CD4-positive, CD25-positive, alpha-beta regulatory T cell (primary cell): ENCODE measurements around the gene FIS1. TPM values are rescaled to one million over a fixed set of nuclear protein-coding genes. Genes with fewer than 3 reads are reported as not detected.

Experiments
- ATAC-seq, 2 donors: fragments of 150-1000 bp; cut with Tn5 transposase; one replicate each; pipeline ENCODE4 v1.10.0; 2021; ENCODE audit warnings: low read depth in 2 of 2, moderate number of reproducible peaks in 2 of 2, moderate library complexity in 1 of 2
- DNase-seq, 3 donors: peaks; one replicate each; pipeline versions ENCODE4 v3.0.0 to v3.0.0-alpha.2; 2012 to 2022; ENCODE audit warnings: mixed read lengths in 1 of 3
- H3K27ac ChIP-seq: one replicate; pipeline ENCODE4 v1.7.0; 2013; ENCODE audit warnings: mild to moderate bottlenecking, low read length; ENCODE audit not compliant: insufficient read depth, poor library complexity, severe bottlenecking
- H3K27me3 ChIP-seq: one replicate; pipeline ENCODE4 v1.7.0; 2013; ENCODE audit warnings: low read length; ENCODE audit not compliant: control insufficient read depth, insufficient read depth
- H3K36me3 ChIP-seq: one replicate; pipeline ENCODE4 v1.7.0; 2013; ENCODE audit warnings: mild to moderate bottlenecking, low read length, moderate library complexity; ENCODE audit not compliant: control insufficient read depth, insufficient read depth
- H3K4me1 ChIP-seq: 2 replicates; pipeline ENCODE4 v1.7.0; 2013; ENCODE audit warnings: mild to moderate bottlenecking, low read length; ENCODE audit not compliant: insufficient read depth, control insufficient read depth, poor library complexity, severe bottlenecking
- H3K4me3 ChIP-seq: one replicate; pipeline ENCODE4 v1.7.0; 2013; ENCODE audit warnings: low read depth, mild to moderate bottlenecking, low read length, moderate library complexity
- H3K9me3 ChIP-seq, 2 experiments: 1 replicate in 1 of 2; 2 replicates in 1 of 2; pipeline ENCODE4 v1.7.0; 2013; ENCODE audit warnings: low read length in 2 of 2, mild to moderate bottlenecking in 1 of 2, moderate library complexity in 1 of 2; ENCODE audit not compliant: control insufficient read depth in 2 of 2
- H3K27ac Mint-ChIP-seq, 3 donors: one replicate each; pipeline ENCODE4 v1.8.0; 2020 to 2022; ENCODE audit warnings: mild to moderate bottlenecking in 3 of 3, mixed read lengths in 3 of 3, moderate library complexity in 2 of 3
- H3K27me3 Mint-ChIP-seq: one replicate; pipeline ENCODE4 v1.8.0; 2022; ENCODE audit warnings: mild to moderate bottlenecking, mixed read lengths
- H3K36me3 Mint-ChIP-seq: one replicate; pipeline ENCODE4 v1.8.0; 2020; ENCODE audit warnings: mixed read lengths
- H3K4me1 Mint-ChIP-seq, 4 donors: one replicate each; pipeline ENCODE4 v1.8.0; 2020 to 2022; ENCODE audit warnings: mixed read lengths in 4 of 4, mild to moderate bottlenecking in 1 of 4
- H3K4me3 Mint-ChIP-seq, 4 donors: one replicate each; pipeline ENCODE4 v1.8.0; 2020 to 2022; ENCODE audit warnings: mild to moderate bottlenecking in 4 of 4, mixed read lengths in 4 of 4, moderate library complexity in 3 of 4
- H3K9me3 Mint-ChIP-seq, 7 donors: one replicate each; pipeline ENCODE4 v1.8.0; 2020 to 2022; ENCODE audit warnings: mixed read lengths in 7 of 7, mild to moderate bottlenecking in 3 of 7, moderate library complexity in 2 of 7
- polyA plus RNA-seq, 4 donors: library from polyadenylated mRNA; unstranded; fragments of 300-500 nt; fragmentation: Illumina TruSeq; gene quantifications; one replicate each; pipeline ENCODE4 v1.2.3, GENCODE V29; 2021
- total RNA-seq: library from RNA; stranded (reverse); gene quantifications from one replicate; pipeline ENCODE4 v1.2.3, GENCODE V29; 2022

FIS1 gene
- total and polyA plus RNA-seq, 5 donors from 2014 or later, result 105 to 260 (median 224) TPM

DNA sequence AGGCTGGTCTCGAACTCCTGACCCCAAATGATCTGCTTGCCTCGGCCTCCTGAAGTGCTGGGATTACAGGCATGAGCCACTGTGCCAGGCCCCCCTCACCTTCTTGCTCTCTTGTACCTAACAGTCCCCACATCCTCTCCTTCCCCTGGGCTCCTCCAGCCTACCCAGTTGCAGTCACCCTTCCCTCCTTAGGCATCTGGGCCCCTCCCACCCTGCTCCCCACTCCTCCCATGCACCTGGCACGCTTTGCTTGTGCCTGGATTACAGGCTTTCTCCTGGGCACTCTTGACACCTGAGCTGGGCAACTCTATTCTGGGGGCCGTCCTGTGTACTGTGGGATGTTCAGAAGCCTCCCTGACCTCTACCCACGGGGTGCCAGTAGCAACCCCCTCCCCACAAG is 10.2 kb downstream of the FIS1 start:
- no peak for ATAC-seq
- Histone ChIP-seq H3K27me3 (no peaks in the 10 kb centered on the region), H3K4me1 (no peaks in the 10 kb centered on the region), H3K36me3 (peaks cover 14% of the 10 kb centered on the region), H3K4me3 (no peak overlapping the region), H3K9me3 (no peaks in the 10 kb centered on the region), H3K27ac (no peak overlapping the region)
- peak overlapping the region in 1 of 3 donors; percentile 55 for H3K27ac Mint-ChIP-seq
- H3K4me3 Mint-ChIP-seq, result no peak overlapping the region
- H3K36me3 Mint-ChIP-seq, result peaks cover 3% of the 10 kb centered on the region
- DNase-seq, result no peak
- H3K4me1 Mint-ChIP-seq, result peaks cover 0 to 6% (median 2%) of the 10 kb centered on the region in 4 donors
- H3K9me3 Mint-ChIP-seq, result no peaks in the 10 kb centered on the region
- no peaks in the 10 kb centered on the region for H3K27me3 Mint-ChIP-seq

DNA sequence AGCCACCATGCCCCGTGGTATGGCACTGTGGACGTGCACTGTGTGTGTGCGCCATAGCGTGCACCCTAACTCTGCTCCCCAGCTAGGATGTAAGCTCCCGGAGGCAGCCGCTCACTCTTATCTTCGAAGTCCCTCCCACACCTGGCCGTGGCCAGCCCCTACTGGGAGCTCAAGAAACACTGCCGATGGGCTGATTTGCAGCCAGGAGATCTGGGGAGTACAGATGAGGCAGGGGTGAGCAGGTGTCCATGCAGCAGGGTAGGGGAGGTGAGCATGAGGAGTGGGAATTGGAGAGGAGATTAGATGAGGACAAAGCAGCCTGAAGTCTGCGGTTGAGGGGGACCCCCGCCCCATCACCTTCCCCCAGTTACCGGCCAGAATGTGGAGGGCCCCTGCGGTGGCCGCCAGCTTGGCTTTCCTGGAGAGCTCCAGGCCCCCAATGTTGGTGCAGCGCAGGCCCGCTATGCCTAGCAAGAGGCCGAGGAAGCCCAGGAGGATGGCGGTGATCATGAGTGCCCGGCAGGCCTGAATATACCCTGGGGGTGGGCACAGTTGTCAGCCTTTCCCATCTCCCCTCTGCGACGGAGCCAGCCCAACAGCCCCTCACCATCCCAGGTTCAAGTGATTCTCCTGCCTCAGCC is 10.9 kb downstream of the FIS1 start:
- Mint-ChIP-seq H3K4me1 (peaks cover 0 to 6% (median 2%) of the 10 kb centered on the region in 4 donors), H3K27ac (peak overlapping the region in 1 of 3 donors; percentile 31), H3K9me3 (no peaks in the 10 kb centered on the region), H3K36me3 (peaks cover 6% of the 10 kb centered on the region), H3K4me3 (no peak overlapping the region), H3K27me3 (no peaks in the 10 kb centered on the region)
- Histone ChIP-seq H3K4me3 (no peak overlapping the region), H3K9me3 (no peaks in the 10 kb centered on the region), H3K27me3 (no peaks in the 10 kb centered on the region), H3K36me3 (peaks cover 8% of the 10 kb centered on the region), H3K4me1 (no peaks in the 10 kb centered on the region), H3K27ac (no peak overlapping the region)
- ATAC-seq, result no peak
- DNase-seq, result no peak

DNA sequence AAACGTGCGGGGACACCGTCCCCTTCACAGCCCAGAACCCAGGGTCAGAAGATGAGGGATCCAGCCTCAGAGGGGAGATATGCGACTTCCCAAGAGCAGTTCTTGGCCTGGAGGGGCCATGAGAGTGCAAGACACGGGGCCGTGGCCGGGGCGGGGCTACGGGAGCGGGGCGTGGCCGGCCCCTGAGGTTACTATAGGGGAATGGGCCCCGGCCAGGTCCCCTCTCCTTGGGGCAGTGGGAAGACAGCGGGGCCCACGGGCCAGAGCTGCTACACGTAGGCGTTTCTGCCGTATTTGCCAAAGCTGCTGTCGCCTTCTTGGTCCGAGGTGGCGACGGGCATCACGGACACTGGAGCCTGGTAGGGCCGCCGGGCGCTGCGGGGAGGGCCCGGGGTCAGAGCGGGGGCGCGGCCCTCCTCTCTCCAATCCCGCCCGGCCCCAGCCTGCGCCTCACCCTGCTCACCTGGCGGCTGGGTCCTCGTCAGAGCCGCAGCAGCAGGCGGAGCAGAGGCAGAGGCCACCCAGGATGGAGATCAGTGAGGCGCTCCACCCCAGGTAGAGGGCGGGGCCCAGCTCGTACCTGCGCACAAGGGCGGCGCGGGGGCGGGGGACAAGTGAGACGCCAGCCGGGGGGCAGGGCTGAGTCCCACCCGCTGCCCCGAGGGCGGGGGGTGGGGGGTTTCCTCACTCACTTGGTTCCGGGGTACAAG is 12.6 kb downstream of the FIS1 start:
- no peaks in the 10 kb centered on the region for H3K9me3 ChIP-seq
- Mint-ChIP-seq H3K27me3 (no peaks in the 10 kb centered on the region), H3K9me3 (no peaks in the 10 kb centered on the region), H3K27ac (no peak overlapping the region), H3K4me3 (no peak overlapping the region), H3K4me1 (peaks cover 0 to 6% (median 2%) of the 10 kb centered on the region in 4 donors), H3K36me3 (peaks cover 7% of the 10 kb centered on the region)
- DNase-seq (no peak), ATAC-seq (no peak)
- no peak overlapping the region for H3K4me3 ChIP-seq
- peaks cover 7% of the 10 kb centered on the region for H3K36me3 ChIP-seq
- H3K27me3 ChIP-seq, result no peaks in the 10 kb centered on the region
- no peaks in the 10 kb centered on the region for H3K4me1 ChIP-seq
- H3K27ac ChIP-seq, result no peak overlapping the region

DNA sequence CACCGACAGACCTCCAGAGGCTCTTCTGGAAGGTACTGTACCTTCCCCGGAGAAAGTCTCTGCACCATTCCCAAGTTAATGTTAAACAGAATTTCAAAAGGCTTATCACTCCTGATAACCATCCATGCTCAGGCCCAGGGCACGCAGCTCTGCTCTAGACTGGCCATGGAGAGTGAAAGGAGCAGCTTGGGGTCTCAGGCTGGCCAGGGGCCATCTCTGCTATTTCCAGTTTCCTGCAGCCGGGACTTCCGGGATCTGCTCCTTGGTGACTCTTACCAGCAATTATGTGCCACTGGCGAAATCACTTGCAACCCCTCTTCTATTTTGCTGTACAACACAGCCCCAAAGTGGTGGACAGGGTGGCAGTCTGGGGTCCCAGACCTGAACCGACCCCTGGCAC is 13.2 kb downstream of the FIS1 start:
- Histone ChIP-seq H3K36me3 (peaks cover 8% of the 10 kb centered on the region), H3K4me3 (no peak overlapping the region), H3K27ac (no peak overlapping the region), H3K9me3 (no peaks in the 10 kb centered on the region), H3K27me3 (no peaks in the 10 kb centered on the region), H3K4me1 (no peaks in the 10 kb centered on the region)
- Mint-ChIP-seq H3K4me3 (no peak overlapping the region), H3K9me3 (no peaks in the 10 kb centered on the region), H3K27ac (no peak overlapping the region), H3K27me3 (no peaks in the 10 kb centered on the region), H3K36me3 (peaks cover 10% of the 10 kb centered on the region), H3K4me1 (peaks cover 0 to 6% (median 2%) of the 10 kb centered on the region in 4 donors)
- DNase-seq, result no peak
- no peak for ATAC-seq

DNA sequence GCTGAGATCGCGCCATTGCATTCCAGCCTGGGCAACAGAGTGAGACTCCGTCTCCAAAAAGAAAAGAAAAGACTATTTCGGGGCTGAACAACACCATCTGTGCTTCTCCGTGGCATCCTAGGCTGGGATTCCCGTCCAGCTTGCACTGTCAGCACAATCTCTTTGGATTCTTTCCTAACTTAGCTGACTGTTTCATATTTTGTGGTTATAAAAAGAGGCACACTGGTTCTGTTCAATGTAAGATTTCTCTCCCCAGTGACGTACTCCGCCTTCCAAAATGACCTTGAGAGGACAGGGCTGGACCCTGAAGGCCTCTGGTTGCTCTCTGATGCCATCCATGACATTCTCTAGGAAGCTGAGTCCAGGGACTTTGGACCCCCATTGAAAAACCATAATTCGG is 18.2 kb downstream of the FIS1 start:
- no peak for ATAC-seq
- peaks cover 10% of the 10 kb centered on the region for H3K36me3 Mint-ChIP-seq

DNA sequence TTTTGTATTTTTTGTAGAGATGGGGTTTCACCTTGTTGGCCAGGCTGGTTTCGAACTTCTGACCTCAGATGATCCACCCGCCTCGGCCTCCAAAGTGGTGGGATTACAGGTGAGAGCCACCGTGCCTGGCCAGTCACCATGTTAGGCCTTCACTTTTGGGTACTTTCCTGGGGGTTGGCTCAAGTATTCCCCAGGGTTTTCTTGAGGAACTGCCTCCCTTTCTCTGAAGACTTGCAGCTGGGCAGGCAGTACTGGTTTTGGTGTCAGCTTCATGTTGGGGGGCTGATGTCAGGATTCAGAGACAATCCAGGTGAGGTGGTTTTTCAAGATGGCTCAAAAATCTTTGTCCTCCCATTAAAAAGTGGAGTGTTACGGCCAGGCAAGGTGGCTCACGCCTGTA is 19.2 kb downstream of the FIS1 start:
- Mint-ChIP-seq H3K4me3 (no peak overlapping the region), H3K27ac (no peak overlapping the region), H3K4me1 (peaks cover 0 to 20% (median 6%) of the 10 kb centered on the region in 4 donors), H3K36me3 (peaks cover 8% of the 10 kb centered on the region), H3K9me3 (no peaks in the 10 kb centered on the region), H3K27me3 (no peaks in the 10 kb centered on the region)
- H3K4me3 ChIP-seq, result no peak overlapping the region
- no peaks in the 10 kb centered on the region for H3K4me1 ChIP-seq
- H3K27ac ChIP-seq, result no peak overlapping the region
- H3K36me3 ChIP-seq, result peaks cover 29% of the 10 kb centered on the region
- no peaks in the 10 kb centered on the region for H3K9me3 ChIP-seq
- DNase-seq, result no peak
- H3K27me3 ChIP-seq, result no peaks in the 10 kb centered on the region
- no peak for ATAC-seq

More for the DNA sequence above, 18.2 kb downstream of the FIS1 start:
- Histone ChIP-seq H3K27me3 (no peaks in the 10 kb centered on the region), H3K9me3 (no peaks in the 10 kb centered on the region), H3K27ac (no peak overlapping the region), H3K4me1 (no peaks in the 10 kb centered on the region), H3K36me3 (peaks cover 32% of the 10 kb centered on the region), H3K4me3 (no peak overlapping the region)
- H3K27ac Mint-ChIP-seq, result no peak overlapping the region
- H3K4me1 Mint-ChIP-seq, result peaks cover 0 to 14% (median 6%) of the 10 kb centered on the region in 4 donors
- H3K4me3 Mint-ChIP-seq, result no peak overlapping the region
- DNase-seq, result no peak
- no peaks in the 10 kb centered on the region for H3K9me3 Mint-ChIP-seq
- no peaks in the 10 kb centered on the region for H3K27me3 Mint-ChIP-seq

DNA sequence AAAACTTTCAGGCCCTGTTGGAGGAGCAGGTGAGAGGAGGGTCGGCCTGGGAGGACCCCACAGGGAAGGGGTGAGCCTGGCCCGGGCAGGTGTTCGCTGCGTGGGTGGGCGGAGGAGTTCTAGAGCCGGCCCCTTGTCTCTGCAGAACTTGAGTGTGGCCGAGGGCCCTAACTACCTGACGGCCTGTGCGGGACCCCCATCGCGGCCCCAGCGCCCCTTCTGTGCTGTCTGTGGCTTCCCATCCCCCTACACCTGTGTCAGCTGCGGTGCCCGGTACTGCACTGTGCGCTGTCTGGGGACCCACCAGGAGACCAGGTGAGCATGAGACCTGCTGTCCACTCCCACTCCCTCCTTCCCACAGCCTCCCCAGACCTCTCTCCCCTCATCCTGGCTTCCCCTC is 21.4 kb downstream of the FIS1 start:
- Histone ChIP-seq H3K4me3 (no peak overlapping the region), H3K36me3 (peaks cover 29% of the 10 kb centered on the region)
- H3K4me3 Mint-ChIP-seq, result peak overlapping the region in 1 of 4 donors; percentile 35

More for the DNA sequence above, 21.4 kb downstream of the FIS1 start:
- Histone ChIP-seq H3K4me1 (peaks cover 16% of the 10 kb centered on the region), H3K27me3 (no peaks in the 10 kb centered on the region), H3K27ac (no peak overlapping the region), H3K9me3 (no peaks in the 10 kb centered on the region)
- Mint-ChIP-seq H3K27me3 (no peaks in the 10 kb centered on the region), H3K36me3 (peaks cover 3% of the 10 kb centered on the region), H3K9me3 (no peaks in the 10 kb centered on the region), H3K4me1 (peaks cover 0 to 37% (median 16%) of the 10 kb centered on the region in 4 donors), H3K27ac (peak overlapping the region in 1 of 3 donors; percentile 74)
- ATAC-seq (no peak), DNase-seq (no peak)
